Adipocyte (in vitro differentiated cells): Measurements from ENCODE around the gene ADGRB2.

Experiments
- DNase-seq: peaks from one replicate; pipeline ENCODE4 v3.0.0-alpha.2; 2015; ENCODE audit warnings: low read depth
- H3K27me3 ChIP-seq: replicated peaks from 2 replicates; pipeline ENCODE4 v1.7.0; 2013; ENCODE audit warnings: mild to moderate bottlenecking, low read length, moderate library complexity; ENCODE audit not compliant: control insufficient read depth, insufficient read depth
- H3K36me3 ChIP-seq: 2 replicates; pipeline ENCODE4 v1.7.0; 2013; ENCODE audit warnings: low read length, mild to moderate bottlenecking, moderate library complexity; ENCODE audit not compliant: control insufficient read depth, insufficient read depth, severe bottlenecking
- H3K4me1 ChIP-seq: 2 replicates; pipeline ENCODE4 v1.7.0; 2013; ENCODE audit warnings: mild to moderate bottlenecking, low read length, moderate library complexity; ENCODE audit not compliant: control insufficient read depth, insufficient read depth
- H3K4me3 ChIP-seq: 2 replicates; pipeline ENCODE4 v1.7.0; 2013; ENCODE audit warnings: mild to moderate bottlenecking, low read length, moderate library complexity
- H3K9ac ChIP-seq: 2 replicates; pipeline ENCODE4 v1.7.0; 2013; ENCODE audit warnings: mild to moderate bottlenecking, low read length, moderate library complexity
- H3K9me3 ChIP-seq: 2 replicates; pipeline ENCODE4 v1.7.0; 2013; ENCODE audit warnings: mild to moderate bottlenecking, low read length, moderate library complexity; ENCODE audit not compliant: control insufficient read depth

ADGRB2 gene

DNA sequence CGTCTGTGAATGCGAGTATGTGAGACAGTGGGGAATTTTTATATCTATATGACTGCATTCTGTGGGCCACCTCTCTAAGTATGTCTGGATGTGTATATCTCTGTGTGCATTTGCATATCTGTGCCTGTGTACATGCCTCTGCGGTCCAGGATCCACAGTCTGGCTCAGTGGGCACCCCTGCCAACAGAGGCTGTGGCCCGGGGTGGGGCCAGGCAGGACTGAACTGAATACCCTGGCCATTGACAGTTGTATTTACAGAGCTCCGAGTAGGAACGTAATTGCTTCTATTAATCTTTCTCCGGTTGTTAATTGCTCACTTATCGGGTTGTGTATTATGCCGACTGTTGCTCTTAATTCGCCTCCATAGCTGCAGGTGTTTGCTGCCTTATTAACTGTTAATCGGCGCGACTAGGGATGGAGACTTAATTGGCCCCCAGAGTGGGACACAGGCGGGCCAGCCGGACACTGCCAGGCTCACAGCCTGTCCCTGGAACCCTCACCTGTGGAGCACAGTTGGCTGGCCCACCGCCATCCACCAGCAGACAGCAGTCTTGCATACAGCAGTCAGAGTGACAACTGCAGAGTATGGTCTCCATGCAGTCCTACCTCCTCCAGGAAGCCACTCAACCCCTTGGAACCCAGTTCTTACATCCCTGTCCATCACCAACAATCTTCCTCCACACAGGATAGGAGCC lies 22.4 kb upstream of the ADGRB2 start:
- DNase-seq: no peak

DNA sequence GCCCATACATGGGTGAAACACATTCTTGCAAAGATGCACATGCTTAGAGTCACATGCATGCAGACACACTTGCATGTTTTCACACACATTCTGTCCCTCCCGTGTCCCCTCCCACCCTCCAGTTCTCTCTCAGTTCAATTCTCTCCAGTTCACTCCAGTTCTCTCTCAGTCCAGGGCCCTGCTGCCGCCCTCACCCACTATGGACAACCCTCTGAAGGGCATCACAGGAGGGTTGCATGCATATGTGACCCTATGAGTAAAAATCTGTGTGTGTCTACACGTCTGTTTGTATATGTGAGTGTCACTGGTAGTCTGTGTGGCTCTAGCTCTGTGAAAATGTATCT lies 21.8 kb upstream of the ADGRB2 start:
- no peak overlapping the region for H3K9ac ChIP-seq
- H3K9me3 ChIP-seq: no peaks in the 10 kb centered on the region
- no peak overlapping the region for H3K4me3 ChIP-seq
- no peaks in the 10 kb centered on the region for H3K36me3 ChIP-seq
- peaks cover 19% of the 10 kb centered on the region for H3K4me1 ChIP-seq
- H3K27me3 ChIP-seq: no peaks in the 10 kb centered on the region
- DNase-seq: no peak

More for the DNA sequence above, 22.4 kb upstream of the ADGRB2 start:
- Histone ChIP-seq H3K9me3 (no peaks in the 10 kb centered on the region), H3K4me1 (peaks cover 13% of the 10 kb centered on the region), H3K4me3 (no peak overlapping the region), H3K27me3 (no peaks in the 10 kb centered on the region), H3K9ac (no peak overlapping the region), H3K36me3 (no peaks in the 10 kb centered on the region)

DNA sequence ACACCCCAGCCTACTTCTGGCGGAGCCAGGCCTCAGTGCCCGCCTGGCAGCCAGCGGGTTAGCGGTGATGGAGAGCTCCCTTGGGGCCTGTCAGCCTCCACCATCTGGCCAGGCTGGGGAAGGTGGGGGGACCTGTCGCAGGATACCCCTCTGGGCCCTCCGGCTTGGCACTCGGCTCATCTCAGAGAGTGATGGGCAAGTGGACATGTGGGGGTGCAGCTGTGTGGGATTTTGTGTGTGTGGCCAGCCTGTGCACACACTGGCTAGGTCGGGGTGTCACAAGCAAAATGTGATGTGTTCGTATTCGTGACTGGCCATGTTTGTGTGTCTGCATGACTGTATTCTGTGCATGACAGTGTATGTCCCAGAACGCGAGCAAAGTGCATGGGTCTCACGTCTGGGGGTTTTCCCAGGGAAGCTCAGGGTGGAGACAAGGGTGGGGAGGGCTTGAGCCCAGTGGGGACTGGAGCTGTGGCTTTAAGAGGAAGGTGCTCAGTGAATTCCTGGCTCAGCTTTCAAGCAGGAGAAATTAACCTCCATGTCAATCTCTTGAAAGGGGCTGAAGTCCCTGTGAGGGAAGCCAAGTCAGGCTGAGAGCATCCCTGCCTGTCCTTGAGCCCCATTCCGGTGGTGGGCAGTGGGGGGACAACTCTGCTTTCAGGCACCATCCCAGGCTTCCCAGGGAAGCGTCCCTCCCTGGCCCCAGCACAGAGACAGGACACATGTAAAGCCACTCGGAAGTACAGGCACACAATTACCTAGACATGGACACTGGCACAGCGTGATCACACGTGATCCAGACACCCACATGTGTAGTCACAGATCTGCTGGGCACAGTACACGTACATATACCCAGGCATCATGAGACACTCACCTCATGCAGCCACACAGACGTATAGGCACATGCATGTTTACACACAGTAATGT lies 21.1 kb upstream of the ADGRB2 start:
- Histone ChIP-seq H3K36me3 (no peaks in the 10 kb centered on the region), H3K9ac (no peak overlapping the region), H3K27me3 (no peaks in the 10 kb centered on the region), H3K4me1 (peaks cover 18% of the 10 kb centered on the region), H3K4me3 (no peak overlapping the region), H3K9me3 (no peaks in the 10 kb centered on the region)
- DNase-seq: no peak

DNA sequence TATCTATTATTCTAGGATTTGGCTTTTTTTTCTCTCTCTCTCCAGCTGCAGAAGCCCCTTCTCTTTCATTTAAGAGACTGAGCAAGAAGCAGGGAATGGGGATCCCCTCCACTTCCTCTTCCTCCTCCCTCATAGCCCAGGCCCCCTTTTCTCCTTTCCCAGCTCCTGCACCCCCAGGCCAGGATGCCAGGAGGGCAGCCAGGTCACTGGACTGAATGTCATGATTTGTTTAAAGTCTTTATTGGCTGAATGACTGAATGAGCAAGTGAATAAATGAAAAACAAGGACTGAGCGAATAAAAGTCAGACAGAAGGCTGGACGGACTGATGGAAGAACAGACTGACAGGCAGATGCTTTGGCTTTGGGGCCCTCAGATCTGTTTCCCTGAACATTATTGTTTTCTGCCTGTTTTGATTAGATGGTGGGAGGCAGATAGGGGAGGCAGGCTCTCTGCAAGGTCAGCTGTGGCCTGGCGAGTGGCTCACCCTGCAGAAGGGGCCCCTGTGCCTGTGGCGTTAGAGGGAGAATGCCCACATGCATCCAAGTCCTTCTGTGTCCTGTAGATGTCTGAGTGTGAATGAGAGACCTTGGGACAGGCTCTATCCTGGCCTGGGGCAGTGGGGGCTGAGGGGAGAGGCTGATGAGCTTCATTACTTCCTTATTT lies 20.3 kb upstream of the ADGRB2 start:
- DNase-seq: no peak
- Histone ChIP-seq H3K4me3 (no peak overlapping the region), H3K36me3 (no peaks in the 10 kb centered on the region), H3K9ac (no peak overlapping the region), H3K4me1 (peaks cover 10% of the 10 kb centered on the region), H3K27me3 (no peaks in the 10 kb centered on the region), H3K9me3 (no peaks in the 10 kb centered on the region)

DNA sequence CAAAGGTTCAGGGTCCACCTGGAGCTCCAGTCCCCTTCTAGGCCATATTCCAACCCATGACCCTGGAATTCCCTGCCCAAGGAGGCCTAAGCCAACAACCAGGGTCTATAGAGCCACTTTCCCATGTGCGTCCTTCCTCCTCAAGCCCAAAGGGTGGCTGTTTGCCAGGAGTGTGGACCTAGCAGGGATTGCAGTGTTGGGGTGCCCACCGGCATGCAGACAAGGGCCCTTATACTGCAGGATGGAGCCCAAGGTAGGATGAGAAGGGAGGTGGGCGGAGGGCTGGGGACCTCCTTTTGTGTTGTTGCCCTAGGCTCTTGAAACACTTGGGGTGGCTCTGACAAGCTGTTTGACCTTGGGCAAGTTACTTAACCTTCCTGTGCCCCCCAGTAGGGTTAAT lies 19.7 kb upstream of the ADGRB2 start:
- DNase-seq: no peak
- H3K4me3 ChIP-seq: no peak overlapping the region
- H3K36me3 ChIP-seq: no peaks in the 10 kb centered on the region
- H3K9ac ChIP-seq: no peak overlapping the region
- peaks cover 9% of the 10 kb centered on the region for H3K4me1 ChIP-seq
- peaks cover 3% of the 10 kb centered on the region for H3K27me3 ChIP-seq
- H3K9me3 ChIP-seq: no peaks in the 10 kb centered on the region

DNA sequence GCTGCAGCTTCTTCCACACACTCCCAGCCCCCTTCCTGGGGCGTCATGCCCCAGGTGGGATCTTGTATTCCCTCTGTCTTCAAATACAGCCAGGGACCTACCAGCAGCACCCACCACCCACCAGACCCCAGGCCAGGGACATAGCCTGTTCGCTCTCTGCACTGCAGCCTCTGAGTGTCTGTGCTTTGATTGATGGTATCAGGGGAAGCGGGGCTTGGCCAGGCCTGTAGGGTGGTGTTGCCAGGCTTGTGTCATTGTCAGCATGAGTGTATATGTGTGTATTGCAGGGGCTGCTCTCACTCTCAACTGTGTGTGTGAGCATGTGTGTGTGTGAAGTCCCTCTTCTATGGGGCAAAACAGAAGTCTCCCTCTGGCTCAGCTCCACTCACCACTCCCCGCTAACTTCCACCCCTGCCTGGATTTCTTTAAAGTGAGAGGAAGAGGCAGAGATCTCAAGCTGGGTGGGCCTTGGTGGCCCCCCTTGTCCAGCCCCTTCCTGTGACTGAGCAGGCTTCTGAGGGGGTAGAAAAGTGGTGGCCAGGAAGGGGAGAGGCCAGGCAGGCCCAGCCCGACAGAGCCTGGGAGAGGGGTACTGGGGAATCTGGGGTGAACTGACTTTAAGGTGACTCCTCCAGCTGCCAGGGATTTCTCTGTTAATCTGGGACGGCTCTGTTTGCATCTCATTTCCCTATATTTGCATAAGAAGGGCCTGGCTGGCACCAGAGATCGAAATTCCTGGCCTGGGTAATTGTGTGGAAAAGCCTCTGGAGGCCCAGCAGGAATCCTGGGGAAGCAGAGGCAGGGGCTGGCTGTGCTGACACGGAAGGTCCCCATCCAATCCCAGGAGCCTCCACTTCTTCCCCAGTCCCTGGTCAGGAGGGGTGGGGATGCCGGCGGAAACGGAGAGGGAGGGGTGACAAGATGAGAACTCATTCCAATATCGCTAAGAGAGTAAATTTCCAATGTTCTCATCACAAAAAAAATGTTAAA lies 18.6 kb upstream of the ADGRB2 start:
- Histone ChIP-seq H3K27me3 (peaks cover 10% of the 10 kb centered on the region), H3K9ac (no peak overlapping the region), H3K9me3 (no peaks in the 10 kb centered on the region), H3K36me3 (no peaks in the 10 kb centered on the region), H3K4me1 (peaks cover 9% of the 10 kb centered on the region), H3K4me3 (no peak overlapping the region)
- DNase-seq: no peak

DNA sequence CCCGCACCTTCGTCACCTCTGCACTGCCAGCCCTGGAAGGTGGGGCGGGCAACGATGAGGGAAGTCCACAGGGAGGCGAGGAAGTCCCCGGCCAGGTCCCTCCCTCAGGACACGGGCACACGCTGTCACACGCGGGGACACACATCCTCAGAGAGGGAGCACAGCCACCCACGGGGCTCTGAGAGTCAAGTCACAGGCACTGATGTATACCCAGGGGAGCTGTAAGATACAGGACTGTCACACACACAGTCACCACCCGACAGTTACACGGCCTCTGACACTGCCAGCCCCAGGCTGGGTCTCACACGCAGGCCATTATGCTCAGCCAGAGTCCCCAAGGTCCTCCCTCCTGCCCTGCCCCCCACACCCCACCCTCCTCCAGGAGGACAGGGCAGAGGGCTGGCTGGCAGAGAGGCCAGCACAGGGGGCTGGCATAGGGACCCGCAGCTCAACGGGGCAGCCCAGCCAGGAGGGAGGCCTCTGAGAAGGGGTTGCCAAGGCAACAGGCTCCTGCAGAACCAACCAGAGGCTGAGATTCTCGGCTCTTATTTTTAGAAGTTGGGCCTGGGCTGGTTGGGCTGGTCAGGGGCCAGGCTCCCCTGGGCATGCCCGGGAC lies 17.7 kb upstream of the ADGRB2 start:
- Histone ChIP-seq H3K4me3 (no peak overlapping the region), H3K4me1 (peaks cover 9% of the 10 kb centered on the region), H3K9me3 (no peaks in the 10 kb centered on the region), H3K9ac (no peak overlapping the region), H3K36me3 (no peaks in the 10 kb centered on the region), H3K27me3 (peaks cover 10% of the 10 kb centered on the region)
- no peak for DNase-seq

DNA sequence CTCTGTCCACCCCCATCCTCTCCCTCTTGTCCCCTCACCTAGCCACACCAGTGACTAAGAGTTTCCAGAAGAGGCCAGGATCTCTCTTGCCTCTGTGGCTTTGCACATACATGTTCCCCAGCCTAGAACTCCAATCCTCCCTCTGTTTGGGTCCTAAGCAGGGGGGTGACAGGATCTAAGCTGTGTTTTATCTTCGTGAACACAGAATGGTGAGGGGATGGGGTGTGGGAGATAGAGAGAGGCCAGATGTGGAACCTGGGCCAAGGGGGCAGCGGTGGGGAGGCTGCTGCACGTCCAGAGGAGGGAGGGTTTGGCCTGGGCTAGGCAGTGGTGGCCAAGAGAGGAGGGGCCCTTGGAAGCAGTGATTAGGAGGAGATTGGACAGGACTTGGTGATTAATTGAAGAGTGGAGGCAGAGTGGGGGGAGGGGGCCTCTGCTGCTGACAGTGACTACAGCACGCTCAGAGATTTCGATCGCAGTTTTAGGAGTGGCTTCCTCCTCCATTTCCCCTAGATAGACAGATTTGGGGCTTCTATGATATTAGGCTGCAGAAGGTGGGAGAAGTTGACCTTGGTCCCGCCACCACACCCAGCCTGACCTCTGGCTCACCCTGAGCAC lies 17.1 kb upstream of the ADGRB2 start:
- no peak for DNase-seq
- H3K4me3 ChIP-seq: no peak overlapping the region

DNA sequence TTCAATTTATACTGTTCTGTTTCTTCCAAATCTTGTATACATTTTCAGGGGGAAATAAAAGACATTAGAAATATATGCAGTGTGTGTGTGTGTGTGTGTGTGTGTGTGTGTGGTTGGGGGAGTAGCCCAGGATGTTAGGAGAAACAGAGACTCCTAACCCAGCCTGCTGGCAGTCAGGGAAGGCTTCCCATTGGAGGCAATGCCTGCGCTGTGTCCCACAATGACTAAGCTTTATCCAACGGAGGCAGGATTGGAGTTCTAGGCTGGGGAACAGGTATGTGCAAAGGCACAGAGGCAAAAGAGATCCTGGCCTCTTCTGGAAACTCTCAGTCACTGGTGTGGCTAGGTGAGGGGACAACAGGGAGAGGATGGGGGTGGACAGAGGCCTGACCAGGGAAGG lies 16.5 kb upstream of the ADGRB2 start:
- no peak overlapping the region for H3K4me3 ChIP-seq
- peaks cover 20% of the 10 kb centered on the region for H3K27me3 ChIP-seq
- H3K4me1 ChIP-seq: peaks cover 9% of the 10 kb centered on the region
- H3K9me3 ChIP-seq: no peaks in the 10 kb centered on the region
- no peak overlapping the region for H3K9ac ChIP-seq
- DNase-seq: no peak
- no peaks in the 10 kb centered on the region for H3K36me3 ChIP-seq

More for the DNA sequence above, 17.1 kb upstream of the ADGRB2 start:
- Histone ChIP-seq H3K27me3 (peaks cover 14% of the 10 kb centered on the region), H3K9ac (no peak overlapping the region), H3K4me1 (peaks cover 9% of the 10 kb centered on the region), H3K9me3 (no peaks in the 10 kb centered on the region), H3K36me3 (no peaks in the 10 kb centered on the region)

DNA sequence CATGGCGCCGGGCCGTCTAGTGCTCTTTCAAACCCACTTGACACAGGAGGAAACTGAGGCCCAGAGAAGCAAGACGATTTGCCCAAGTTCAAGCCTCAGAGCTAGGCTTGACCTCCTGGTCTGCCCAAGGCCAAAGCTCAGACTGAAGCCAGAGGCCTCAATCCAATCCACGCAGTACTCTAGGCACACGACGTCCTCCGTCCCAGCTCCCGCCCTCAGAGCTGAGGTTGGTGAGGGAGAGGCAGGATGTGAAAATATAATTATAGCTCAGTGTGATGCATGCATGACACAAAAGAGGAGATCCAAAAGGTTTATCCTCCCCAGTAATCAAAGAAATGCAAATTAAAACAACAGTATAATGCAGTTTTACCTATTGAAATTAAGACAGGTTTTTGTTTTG lies 15.5 kb upstream of the ADGRB2 start:
- Histone ChIP-seq H3K9me3 (no peaks in the 10 kb centered on the region), H3K36me3 (no peaks in the 10 kb centered on the region), H3K4me3 (no peak overlapping the region), H3K4me1 (peaks cover 9% of the 10 kb centered on the region), H3K27me3 (peaks cover 29% of the 10 kb centered on the region), H3K9ac (no peak overlapping the region)
- DNase-seq: no peak
